HL-60/S4 treated with phorbol 12-myristate 13-acetate at 8.2 ng/mL for 4 days and 3 days (cell line): ENCODE data around the gene PYROXD2.

Source experiments
- in situ Hi-C: fragments of 300-500 bp; cut with MboI; formaldehyde crosslinking; loops from 2 replicates; pipeline ENCODE4 v1.15.0; 2022; ENCODE audit warnings: low sequenced_read_pairs

Gene PYROXD2

GRCh38 chr10:98340261-98340939, 74.6 kb downstream of the PYROXD2 start:
- in situ Hi-C loops: no loop called here

- in situ Hi-C loops: no loop called here
These were observed 75.2 kb downstream of the PYROXD2 start for GRCh38 chr10:98339799-98340198.

- in situ Hi-C loops: no loop called here
These were observed 76.1 kb downstream of the PYROXD2 start for GRCh38 chr10:98338896-98339295.

GRCh38 chr10:98338318-98338717, 76.7 kb downstream of the PYROXD2 start:
- in situ Hi-C loops: no loop called here

GRCh38 chr10:98337484-98337883, 77.5 kb downstream of the PYROXD2 start:
- in situ Hi-C loops: no loop called here
